ENCODE results near the gene FZD10.

Gene FZD10

GRCh38 chr12:130199581-130200390 lies 37.5 kb downstream of the FZD10 start:
- no peak overlapping the region for H2AFZ ChIP-seq (ENCODE audit: low read depth, low read length)
- H3K9me3 ChIP-seq (ENCODE audit: low read length) = no peaks in the 10 kb centered on the region
- H3K36me3 ChIP-seq (ENCODE audit: insufficient read depth, low read length) = no peaks in the 10 kb centered on the region
- H3K4me1 ChIP-seq (ENCODE audit: insufficient read depth, low read length) = no peaks in the 10 kb centered on the region
- H3K27me3 ChIP-seq (ENCODE audit: insufficient read depth, low read length) = peaks cover 13% of the 10 kb centered on the region
- no peak overlapping the region for H3K4me3 ChIP-seq (ENCODE audit: low read length)

DNA sequence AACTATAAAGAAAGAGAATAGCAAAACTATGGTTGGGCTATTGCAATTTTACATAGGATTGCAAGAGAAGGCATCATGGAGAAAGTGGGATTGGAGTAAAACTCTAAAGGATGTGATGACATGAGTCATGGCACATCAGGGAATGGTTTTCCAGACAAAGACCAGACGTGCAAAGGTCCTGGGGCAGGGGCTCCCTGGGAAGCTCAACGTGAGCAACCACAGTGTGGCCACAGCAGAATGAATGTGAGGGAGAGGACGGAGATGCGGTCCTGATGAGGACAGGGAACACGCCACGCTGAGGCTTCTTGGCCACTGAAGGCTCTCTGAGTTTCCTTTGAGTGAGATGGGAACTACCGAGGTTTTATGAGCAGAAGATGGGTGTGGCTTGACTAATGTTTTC lies 38.2 kb downstream of the FZD10 start:
- H2AFZ ChIP-seq (ENCODE audit: low read depth, low read length) = no peak overlapping the region
- peaks cover 13% of the 10 kb centered on the region for H3K27me3 ChIP-seq (ENCODE audit: insufficient read depth, low read length)
- H3K4me1 ChIP-seq (ENCODE audit: insufficient read depth, low read length) = no peaks in the 10 kb centered on the region
- H3K9me3 ChIP-seq (ENCODE audit: low read length) = no peaks in the 10 kb centered on the region
- H3K4me3 ChIP-seq (ENCODE audit: low read length) = no peak overlapping the region
- no peaks in the 10 kb centered on the region for H3K36me3 ChIP-seq (ENCODE audit: insufficient read depth, low read length)

DNA sequence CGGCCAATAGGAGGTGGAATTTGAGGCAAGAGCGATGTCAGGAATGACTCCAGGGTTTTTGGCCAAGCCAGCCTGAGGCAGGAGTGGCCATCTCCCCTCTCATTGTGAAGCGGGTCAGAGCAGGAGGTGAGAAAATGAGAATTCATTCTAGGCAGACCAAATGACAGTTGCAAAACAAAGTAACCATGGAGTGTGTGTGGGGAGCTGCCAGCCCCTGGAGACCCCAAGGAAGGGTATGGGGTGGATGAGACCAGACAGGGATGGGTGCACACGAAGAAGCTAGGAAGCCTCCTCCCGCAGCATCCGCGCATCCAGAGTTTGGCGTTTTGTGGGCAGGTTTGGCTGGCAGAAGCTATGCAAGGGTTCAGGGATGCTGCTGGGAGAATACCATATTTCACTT lies 38.8 kb downstream of the FZD10 start:
- no peak overlapping the region for H2AFZ ChIP-seq (ENCODE audit: low read depth, low read length)
- no peak overlapping the region for H3K4me3 ChIP-seq (ENCODE audit: low read length)
- H3K36me3 ChIP-seq (ENCODE audit: insufficient read depth, low read length) = no peaks in the 10 kb centered on the region
- H3K4me1 ChIP-seq (ENCODE audit: insufficient read depth, low read length) = no peaks in the 10 kb centered on the region
- peaks cover 13% of the 10 kb centered on the region for H3K27me3 ChIP-seq (ENCODE audit: insufficient read depth, low read length)
- H3K9me3 ChIP-seq (ENCODE audit: low read length) = no peaks in the 10 kb centered on the region

DNA sequence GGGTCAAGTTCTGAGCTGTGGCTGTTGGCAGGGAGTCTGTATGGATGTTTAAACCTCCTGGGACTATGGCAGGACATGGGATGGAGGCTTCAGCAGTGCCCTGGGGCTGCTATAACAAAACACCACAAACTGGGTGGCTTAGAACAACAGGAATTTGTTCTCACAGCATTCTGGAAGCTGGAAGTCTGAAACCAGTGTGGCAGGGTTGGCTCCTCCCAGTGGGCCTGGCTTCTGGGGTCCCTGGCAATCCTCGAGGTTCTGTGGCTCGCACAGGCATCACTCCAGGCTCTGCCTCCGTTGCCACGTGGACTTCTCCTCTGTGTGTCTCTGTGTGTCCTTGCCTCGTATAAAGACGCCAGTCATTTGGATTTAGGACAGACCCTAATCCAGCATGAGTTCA lies 39.9 kb downstream of the FZD10 start:
- no peaks in the 10 kb centered on the region for H3K36me3 ChIP-seq (ENCODE audit: insufficient read depth, low read length)
- no peaks in the 10 kb centered on the region for H3K4me1 ChIP-seq (ENCODE audit: insufficient read depth, low read length)
- H3K27me3 ChIP-seq (ENCODE audit: insufficient read depth, low read length) = peaks cover 13% of the 10 kb centered on the region
- no peak overlapping the region for H2AFZ ChIP-seq (ENCODE audit: low read depth, low read length)
- H3K4me3 ChIP-seq (ENCODE audit: low read length) = no peak overlapping the region
- no peaks in the 10 kb centered on the region for H3K9me3 ChIP-seq (ENCODE audit: low read length)

DNA sequence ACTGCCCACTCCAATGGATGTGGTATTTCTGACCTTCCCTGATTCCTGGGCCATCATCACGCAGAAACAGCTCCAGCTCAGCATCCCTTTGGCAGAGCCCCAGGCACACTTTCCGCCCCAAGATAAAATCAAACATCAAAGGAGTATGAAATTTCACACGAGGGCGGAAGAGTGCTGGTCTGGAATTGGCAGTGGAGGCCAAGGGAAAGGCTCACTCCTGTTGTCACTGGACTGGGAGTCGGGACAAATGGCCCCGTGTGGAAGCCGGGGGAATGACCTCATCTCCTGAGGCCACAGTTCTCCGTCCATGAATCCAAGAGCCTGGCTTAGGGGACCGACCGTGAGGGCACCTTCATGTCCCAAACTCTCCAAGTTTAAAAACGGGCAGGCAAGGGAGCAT lies 40.9 kb downstream of the FZD10 start:
- no peaks in the 10 kb centered on the region for H3K9me3 ChIP-seq (ENCODE audit: low read length)
- no peaks in the 10 kb centered on the region for H3K36me3 ChIP-seq (ENCODE audit: insufficient read depth, low read length)
- no peak overlapping the region for H3K4me3 ChIP-seq (ENCODE audit: low read length)
- H2AFZ ChIP-seq (ENCODE audit: low read depth, low read length) = no peak overlapping the region
- H3K27me3 ChIP-seq (ENCODE audit: insufficient read depth, low read length) = peaks cover 13% of the 10 kb centered on the region
- no peaks in the 10 kb centered on the region for H3K4me1 ChIP-seq (ENCODE audit: insufficient read depth, low read length)

- Histone ChIP-seq H3K9me3 (ENCODE audit: low read length) (no peaks in the 10 kb centered on the region), H2AFZ (ENCODE audit: low read depth, low read length) (no peak overlapping the region), H3K4me1 (ENCODE audit: insufficient read depth, low read length) (no peaks in the 10 kb centered on the region), H3K27me3 (ENCODE audit: insufficient read depth, low read length) (peaks cover 10% of the 10 kb centered on the region), H3K36me3 (ENCODE audit: insufficient read depth, low read length) (no peaks in the 10 kb centered on the region), H3K4me3 (ENCODE audit: low read length) (no peak overlapping the region)
Observed at GRCh38 chr12:130204541-130204953, 42.3 kb downstream of the FZD10 start.

GRCh38 chr12:130205495-130205894 lies 43.2 kb downstream of the FZD10 start:
- Histone ChIP-seq H3K4me1 (ENCODE audit: insufficient read depth, low read length) (no peaks in the 10 kb centered on the region), H2AFZ (ENCODE audit: low read depth, low read length) (no peak overlapping the region), H3K36me3 (ENCODE audit: insufficient read depth, low read length) (no peaks in the 10 kb centered on the region), H3K27me3 (ENCODE audit: insufficient read depth, low read length) (peaks cover 7% of the 10 kb centered on the region), H3K4me3 (ENCODE audit: low read length) (no peak overlapping the region), H3K9me3 (ENCODE audit: low read length) (no peaks in the 10 kb centered on the region)

GRCh38 chr12:130212384-130212989 lies 50.2 kb downstream of the FZD10 start:
- Histone ChIP-seq H3K4me3 (ENCODE audit: low read length) (no peak overlapping the region), H3K9me3 (ENCODE audit: low read length) (no peaks in the 10 kb centered on the region), H3K4me1 (ENCODE audit: insufficient read depth, low read length) (no peaks in the 10 kb centered on the region), H3K36me3 (ENCODE audit: insufficient read depth, low read length) (no peaks in the 10 kb centered on the region), H2AFZ (ENCODE audit: low read depth, low read length) (no peak overlapping the region), H3K27me3 (ENCODE audit: insufficient read depth, low read length) (peaks cover 4% of the 10 kb centered on the region)

- H3K36me3 ChIP-seq (ENCODE audit: insufficient read depth, low read length) = no peaks in the 10 kb centered on the region
- H3K4me3 ChIP-seq (ENCODE audit: low read length) = no peak overlapping the region
- H3K4me1 ChIP-seq (ENCODE audit: insufficient read depth, low read length) = no peaks in the 10 kb centered on the region
- no peaks in the 10 kb centered on the region for H3K9me3 ChIP-seq (ENCODE audit: low read length)
- H2AFZ ChIP-seq (ENCODE audit: low read depth, low read length) = no peak overlapping the region
- H3K27me3 ChIP-seq (ENCODE audit: insufficient read depth, low read length) = peaks cover 4% of the 10 kb centered on the region
Observed at GRCh38 chr12:130213249-130213648, 51.0 kb downstream of the FZD10 start.

GRCh38 chr12:130214686-130215395 lies 52.6 kb downstream of the FZD10 start:
- Histone ChIP-seq H3K4me3 (ENCODE audit: low read length) (no peak overlapping the region), H3K9me3 (ENCODE audit: low read length) (no peaks in the 10 kb centered on the region), H2AFZ (ENCODE audit: low read depth, low read length) (no peak overlapping the region), H3K27me3 (ENCODE audit: insufficient read depth, low read length) (peaks cover 4% of the 10 kb centered on the region), H3K36me3 (ENCODE audit: insufficient read depth, low read length) (no peaks in the 10 kb centered on the region), H3K4me1 (ENCODE audit: insufficient read depth, low read length) (no peaks in the 10 kb centered on the region)

Data from neuron (in vitro differentiated cells).